ENCODE data around the gene MLN.

GRCh38 chr6:33778444-33779121, 25.2 kb downstream of the MLN start:
- TF ChIP-seq CTCF (IDR thresholded peaks at IDR 0.05; ENCODE audit: low read length): no peak
- TF ChIP-seq EZH2 (optimal IDR thresholded peaks at IDR 0.05; ENCODE audit: low read depth, low read length): no peak
